HG03575 (cell line): ENCODE data around the gene GPN1.
"Not testable (repeated sequence)": the region's sequence is repeated elsewhere in the genome, so short reads cannot be mapped to it uniquely, and the experiment has no call there.

ENCODE experiments used
- ATAC-seq: cut with Tn5 transposase; IDR thresholded peaks from one replicate; pipeline ENCODE4 v1.9.1; 2021; ENCODE audit not compliant: unreplicated experiment, insufficient number of reproducible peaks, low FRiP score; ENCODE audit errors: extremely low read depth

GPN1 gene

GRCh38 chr2:27663285-27664153 is 34.7 kb downstream of the GPN1 start, which contains the start of the genes SLC4A1AP and SUPT7L:
Gene SLC4A1AP (plus strand): TSS chr2:27663889. CDS start chr2:27663915, 26 bp downstream.
Gene SUPT7L (minus strand): TSS chr2:27663614. CDS start chr2:27662192, 1,422 bp downstream.
- ATAC-seq = no peak

- ATAC-seq = no peak
Observed at GRCh38 chr2:27664154-27664574, 35.3 kb downstream of the GPN1 start.

GRCh38 chr2:27664622-27665363 is 35.9 kb downstream of the GPN1 start:
- ATAC-seq = no peak

GRCh38 chr2:27667446-27667845 is 38.6 kb downstream of the GPN1 start:
- ATAC-seq = no peak

- ATAC-seq = no peak
Observed at GRCh38 chr2:27671235-27671634, 42.4 kb downstream of the GPN1 start.

- no peak for ATAC-seq
Observed at GRCh38 chr2:27672723-27673486, 44.1 kb downstream of the GPN1 start.

- no peak for ATAC-seq
Observed at GRCh38 chr2:27680571-27680970, 51.7 kb downstream of the GPN1 start.

GRCh38 chr2:27681841-27682240 is 53.0 kb downstream of the GPN1 start:
- no peak for ATAC-seq

- not testable (repeated sequence) for ATAC-seq
Observed at GRCh38 chr2:27682334-27682771, 53.5 kb downstream of the GPN1 start.

GRCh38 chr2:27683390-27684071 is 54.7 kb downstream of the GPN1 start:
- ATAC-seq = peak; percentile 62

- not testable (repeated sequence) for ATAC-seq
Observed at GRCh38 chr2:27685006-27685405, 56.2 kb downstream of the GPN1 start.

- no peak for ATAC-seq
Observed at GRCh38 chr2:27685577-27685976, 56.7 kb downstream of the GPN1 start.

GRCh38 chr2:27687232-27687631 is 58.4 kb downstream of the GPN1 start:
- no peak for ATAC-seq

- ATAC-seq = no peak
Observed at GRCh38 chr2:27689424-27689823, 60.6 kb downstream of the GPN1 start.

- no peak for ATAC-seq
Observed at GRCh38 chr2:27690052-27690451, 61.2 kb downstream of the GPN1 start.

- no peak for ATAC-seq
Observed at GRCh38 chr2:27697660-27698059, 68.8 kb downstream of the GPN1 start.
